GM12873 (cell line): Measurements from ENCODE around the gene FNBP1L.

ENCODE experiments used
- TF ChIP-seq, protein P1 (sequence below): IDR thresholded peaks from 2 replicates; pipeline ENCODE4 v1.5.1; 2012; ENCODE audit warnings: low read depth, mild to moderate bottlenecking, moderate library complexity, low read length, control low read depth; ENCODE audit not compliant: insufficient read depth; ENCODE audit errors: missing control alignments

Gene FNBP1L

DNA sequence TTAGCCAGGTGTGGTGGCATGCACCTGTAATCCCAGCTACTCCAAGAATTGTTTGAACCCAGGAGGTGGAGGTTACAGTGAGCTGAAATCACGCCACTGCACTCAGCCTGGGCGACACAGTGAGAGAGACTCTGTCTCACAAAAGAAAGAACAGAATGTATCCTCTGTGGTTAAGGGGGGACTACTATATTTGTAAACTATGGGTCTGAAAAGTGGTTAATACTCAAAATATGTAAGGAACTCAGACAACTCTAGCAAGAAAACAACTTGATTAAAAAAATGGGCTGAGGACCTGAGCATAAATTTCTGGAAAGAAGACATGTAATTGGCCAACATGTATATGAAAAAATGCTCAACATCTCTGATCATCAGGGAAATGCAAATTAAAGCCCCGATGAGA lies 11.2 kb downstream of the FNBP1L start:
- TF ChIP-seq, protein P1, sequence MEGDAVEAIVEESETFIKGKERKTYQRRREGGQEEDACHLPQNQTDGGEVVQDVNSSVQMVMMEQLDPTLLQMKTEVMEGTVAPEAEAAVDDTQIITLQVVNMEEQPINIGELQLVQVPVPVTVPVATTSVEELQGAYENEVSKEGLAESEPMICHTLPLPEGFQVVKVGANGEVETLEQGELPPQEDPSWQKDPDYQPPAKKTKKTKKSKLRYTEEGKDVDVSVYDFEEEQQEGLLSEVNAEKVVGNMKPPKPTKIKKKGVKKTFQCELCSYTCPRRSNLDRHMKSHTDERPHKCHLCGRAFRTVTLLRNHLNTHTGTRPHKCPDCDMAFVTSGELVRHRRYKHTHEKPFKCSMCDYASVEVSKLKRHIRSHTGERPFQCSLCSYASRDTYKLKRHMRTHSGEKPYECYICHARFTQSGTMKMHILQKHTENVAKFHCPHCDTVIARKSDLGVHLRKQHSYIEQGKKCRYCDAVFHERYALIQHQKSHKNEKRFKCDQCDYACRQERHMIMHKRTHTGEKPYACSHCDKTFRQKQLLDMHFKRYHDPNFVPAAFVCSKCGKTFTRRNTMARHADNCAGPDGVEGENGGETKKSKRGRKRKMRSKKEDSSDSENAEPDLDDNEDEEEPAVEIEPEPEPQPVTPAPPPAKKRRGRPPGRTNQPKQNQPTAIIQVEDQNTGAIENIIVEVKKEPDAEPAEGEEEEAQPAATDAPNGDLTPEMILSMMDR, result no peak

DNA sequence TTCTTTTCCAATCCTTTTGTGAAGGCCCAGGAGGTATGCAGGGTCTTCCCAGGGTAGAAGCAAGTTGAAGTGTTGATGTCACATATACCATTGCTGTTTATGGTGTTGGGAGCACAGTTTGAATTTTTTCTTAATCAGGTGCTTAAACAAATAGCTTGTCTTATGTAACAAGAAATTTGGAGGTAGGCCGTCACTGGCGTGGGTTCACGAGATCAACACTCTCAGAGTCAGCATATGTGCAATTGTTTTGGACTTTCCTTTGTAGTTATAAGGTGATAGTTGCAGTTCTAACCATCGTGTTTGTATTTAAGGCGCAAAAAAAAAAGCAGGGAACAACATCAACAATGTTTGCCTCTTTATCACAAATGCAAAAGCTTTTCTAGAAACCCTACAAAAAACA lies 13.3 kb downstream of the FNBP1L start:
- TF ChIP-seq, protein P1, result no peak

DNA sequence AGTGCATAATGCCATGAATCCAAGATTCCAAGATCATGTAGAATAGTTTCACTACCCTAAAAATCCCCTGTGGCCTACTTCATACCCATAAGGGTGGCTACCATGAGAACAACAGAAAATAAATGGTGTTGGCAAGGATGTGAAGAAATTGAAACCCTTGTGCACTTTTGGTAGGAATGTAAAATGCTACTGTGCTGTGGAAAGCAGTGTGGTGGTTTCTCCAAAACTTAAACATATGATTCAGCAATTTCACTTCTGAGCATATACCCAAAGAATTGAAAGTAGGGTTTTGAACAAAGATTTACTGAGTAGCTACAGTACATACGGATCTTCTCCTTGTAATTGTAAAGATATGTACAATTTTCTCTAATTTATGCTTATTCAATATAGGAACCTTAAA lies 16.0 kb downstream of the FNBP1L start:
- TF ChIP-seq, protein P1, result no peak

DNA sequence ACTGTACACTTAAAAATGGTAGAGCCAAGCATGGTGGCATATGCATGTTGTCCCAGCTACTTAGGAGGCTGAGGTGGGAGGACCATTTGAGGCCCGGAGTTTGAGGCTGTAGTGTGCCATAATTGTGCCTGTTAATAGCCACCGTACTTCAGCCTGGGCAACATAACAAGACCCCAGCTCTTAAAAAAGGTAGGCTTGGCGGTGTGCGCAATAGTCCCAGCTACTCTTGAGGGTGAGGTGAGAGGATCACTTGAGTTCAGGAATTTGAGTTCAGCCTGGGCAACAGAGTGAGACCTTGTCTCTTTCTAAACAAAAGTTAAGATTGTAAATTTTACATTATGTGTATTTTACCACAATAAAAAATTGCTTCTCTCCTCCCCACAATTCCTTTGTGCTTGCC lies 19.7 kb downstream of the FNBP1L start:
- TF ChIP-seq, protein P1, result no peak

DNA sequence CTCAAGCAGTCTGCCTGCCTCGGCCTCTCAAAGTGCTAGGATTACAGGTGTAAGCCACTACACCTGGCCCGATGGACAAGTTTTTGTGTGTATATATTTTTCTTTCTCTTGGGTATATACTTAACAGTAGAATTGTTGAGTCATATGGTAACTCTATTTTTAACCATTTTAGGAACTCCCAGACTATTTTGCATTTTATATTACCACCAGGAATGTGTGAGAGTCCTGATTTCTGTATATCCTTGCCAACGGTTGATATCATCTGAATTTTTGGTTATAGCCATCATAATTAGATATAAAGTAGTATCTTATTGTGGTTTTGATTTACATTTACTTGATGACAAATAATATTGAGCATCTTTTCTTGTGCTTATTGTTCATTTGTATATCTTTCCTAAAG lies 20.7 kb downstream of the FNBP1L start:
- TF ChIP-seq, protein P1, result no peak

DNA sequence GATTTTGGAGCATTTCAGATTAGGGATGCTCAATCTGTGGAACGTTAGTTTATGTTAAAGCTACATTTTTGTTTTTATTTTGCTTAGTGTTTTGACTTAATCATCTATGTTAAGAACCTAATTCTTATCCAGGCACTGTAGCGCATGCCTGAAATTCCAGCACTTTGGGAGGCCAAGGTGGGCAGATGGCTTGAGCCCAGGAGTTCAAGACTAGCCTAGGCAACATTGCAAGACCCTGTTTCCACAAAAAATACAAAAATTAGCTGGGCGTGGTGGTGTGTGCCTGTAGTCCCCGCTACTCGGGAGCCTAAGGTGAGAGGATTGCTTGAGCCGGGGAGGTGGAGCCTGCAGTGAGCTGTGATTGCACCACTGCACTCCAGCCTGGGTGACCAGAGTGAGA lies 23.4 kb downstream of the FNBP1L start:
- TF ChIP-seq, protein P1, result no peak

DNA sequence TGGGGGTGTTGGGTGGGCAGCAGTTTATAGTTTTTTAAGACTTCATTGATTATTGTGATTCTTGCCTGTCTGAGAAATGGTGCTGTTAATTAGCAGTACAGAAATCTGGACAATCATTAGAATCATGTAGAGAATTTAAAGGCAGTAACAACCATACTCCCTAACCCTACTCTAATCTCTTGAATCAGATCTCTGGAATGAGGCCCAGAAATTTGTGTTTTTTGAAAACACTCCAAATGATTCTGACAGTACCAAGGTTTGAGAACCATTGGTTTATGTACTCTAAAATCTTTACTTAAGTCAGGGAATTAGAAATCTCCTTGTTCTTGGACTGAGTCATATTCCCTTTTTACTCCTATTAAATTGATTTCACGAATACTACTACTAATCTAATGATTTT lies 24.0 kb downstream of the FNBP1L start:
- TF ChIP-seq, protein P1, result no peak
